Measurements from ENCODE around the gene CCNY. TPM values are rescaled to one million over a fixed set of nuclear protein-coding genes. Genes with fewer than 3 reads are reported as not detected.

The CCNY gene
- total and polyA plus RNA-seq, 2 donors (not counting 1 experiment from before 2014, with no cell fraction given), result 34.1 to 64.9 TPM

DNA sequence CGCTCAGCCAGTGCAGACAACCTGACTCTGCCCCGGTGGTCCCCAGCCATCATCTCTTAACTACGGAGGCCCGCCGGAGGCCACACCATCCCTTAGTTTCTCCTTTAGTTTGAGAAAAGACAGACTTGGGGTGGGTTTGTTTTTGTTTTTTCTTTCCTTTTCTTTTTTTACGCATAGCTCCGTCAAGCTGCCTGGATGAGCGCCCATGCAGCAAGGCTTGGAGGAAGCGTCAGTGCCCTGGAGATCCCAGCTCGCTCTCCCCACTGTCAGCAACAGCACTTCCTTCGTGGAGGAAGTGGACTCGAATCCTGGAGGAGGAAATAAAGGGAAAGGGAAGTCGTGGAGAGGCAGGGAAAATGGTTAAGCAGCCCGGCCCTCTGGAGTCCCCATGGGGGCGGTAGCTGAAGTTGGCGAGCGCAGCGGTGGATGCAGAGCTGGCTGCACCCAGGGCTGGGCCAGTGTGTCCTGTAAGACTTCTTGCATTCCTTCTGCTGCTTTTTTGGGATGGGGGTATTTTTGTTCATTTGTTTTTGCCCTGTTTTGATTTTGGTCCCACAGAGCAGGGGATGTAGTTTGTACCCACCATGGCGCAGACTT, 232.9 kb downstream of the CCNY start:
- intact Hi-C loops (cut with micrococcal nuclease), result no loop called here
- no peak overlapping the region for H3K4me2 ChIP-seq (replicated peaks; ENCODE audit: low read depth, low read length, poor library complexity, severe bottlenecking)
- H2AFZ ChIP-seq (ENCODE audit: insufficient read depth, low read depth, low read length, poor library complexity, severe bottlenecking), result no peak overlapping the region
- 65% methylated on average over 11 of the region's 19 CpGs for WGBS (ENCODE audit: insufficient coverage)
- H3K27ac Mint-ChIP-seq, result no peak overlapping the region
- H3K9me3 ChIP-seq (ENCODE audit: control extremely low read depth in 1 of 3, control insufficient read depth in 2 of 3, insufficient read depth in 1 of 3, low read length in 2 of 3), result no peaks in the 10 kb centered on the region
- no peak overlapping the region for H3K9ac ChIP-seq (ENCODE audit: low read length)
- no peak overlapping the region for H3K27ac ChIP-seq (ENCODE audit: low read length in 2 of 2)
- peaks cover 15% of the 10 kb centered on the region for H3K4me1 Mint-ChIP-seq
- H3K9me3 Mint-ChIP-seq (ENCODE audit: insufficient read depth), result no peaks in the 10 kb centered on the region
- H3K27me3 Mint-ChIP-seq, result no peaks in the 10 kb centered on the region
- H3K36me3 ChIP-seq (replicated peaks in 1 of 2; ENCODE audit: control extremely low read depth in 1 of 2, control insufficient read depth in 1 of 2, extremely low read depth in 1 of 2, insufficient read depth in 2 of 2, low read length in 1 of 2), result peaks cover 0 to 41% of the 10 kb centered on the region in 2 experiments
- peaks cover 10 to 11% of the 10 kb centered on the region in 2 donors for H3K4me1 ChIP-seq (ENCODE audit: control insufficient read depth in 2 of 2, insufficient read depth in 2 of 2, low read length in 2 of 2)
- POLR2A ChIA-PET, result no interaction called here
- CTCF ChIA-PET, result no interaction called here
- peaks cover 8% of the 10 kb centered on the region for H4K20me1 ChIP-seq (ENCODE audit: control insufficient read depth, insufficient read depth, low read length, poor library complexity, severe bottlenecking)
- ATAC-seq (ENCODE audit: low read depth) (no peak), DNase-seq (no peak)
- H3K4me3 ChIP-seq (ENCODE audit: control extremely low read depth in 1 of 5, extremely low read depth in 1 of 5, insufficient read depth in 1 of 5, low read depth in 2 of 5, low read length in 4 of 5), result no peak overlapping the region
- no peaks in the 10 kb centered on the region for H3K27me3 ChIP-seq (replicated peaks in 1 of 4; ENCODE audit: control extremely low read depth in 1 of 4, control insufficient read depth in 3 of 4, insufficient read depth in 4 of 4, low read length in 3 of 4)
- TF ChIP-seq EZH2 (IDR thresholded peaks at IDR 0.05; ENCODE audit: borderline replicate concordance, insufficient read depth, low read depth, low read length, poor library complexity, severe bottlenecking), result no peak
- no peak for TF ChIP-seq CTCF (IDR thresholded peaks at IDR 0.05)
- no peaks in the 10 kb centered on the region for H3K79me2 ChIP-seq (ENCODE audit: control insufficient read depth, insufficient read depth, low read length)
- no peak overlapping the region for H3K4me3 Mint-ChIP-seq

GRCh38 chr10:35569836-35570235, 233.5 kb downstream of the CCNY start:
- no peak overlapping the region for H3K4me3 Mint-ChIP-seq
- no peaks in the 10 kb centered on the region for H3K79me2 ChIP-seq (ENCODE audit: control insufficient read depth, insufficient read depth, low read length)
- H3K9me3 ChIP-seq (ENCODE audit: control extremely low read depth in 1 of 3, control insufficient read depth in 2 of 3, insufficient read depth in 1 of 3, low read length in 2 of 3), result no peaks in the 10 kb centered on the region
- no peak for ATAC-seq (ENCODE audit: low read depth)
- H3K4me1 ChIP-seq (ENCODE audit: control insufficient read depth in 2 of 2, insufficient read depth in 2 of 2, low read length in 2 of 2), result peaks cover 4 to 5% of the 10 kb centered on the region in 2 donors
- no peak for DNase-seq
- H3K27ac Mint-ChIP-seq, result no peak overlapping the region
- H3K4me2 ChIP-seq (replicated peaks; ENCODE audit: low read depth, low read length, poor library complexity, severe bottlenecking), result no peak overlapping the region
- no peak for TF ChIP-seq EZH2 (IDR thresholded peaks at IDR 0.05; ENCODE audit: borderline replicate concordance, insufficient read depth, low read depth, low read length, poor library complexity, severe bottlenecking)
- no peak for TF ChIP-seq CTCF (IDR thresholded peaks at IDR 0.05)
- intact Hi-C loops (cut with micrococcal nuclease), result no loop called here
- POLR2A ChIA-PET, result no interaction called here
- H4K20me1 ChIP-seq (ENCODE audit: control insufficient read depth, insufficient read depth, low read length, poor library complexity, severe bottlenecking), result peaks cover 7% of the 10 kb centered on the region
- H3K27me3 ChIP-seq (replicated peaks in 1 of 4; ENCODE audit: control extremely low read depth in 1 of 4, control insufficient read depth in 3 of 4, insufficient read depth in 4 of 4, low read length in 3 of 4), result no peaks in the 10 kb centered on the region
- H3K9ac ChIP-seq (ENCODE audit: low read length), result no peak overlapping the region
- H3K36me3 ChIP-seq (replicated peaks in 1 of 2; ENCODE audit: control extremely low read depth in 1 of 2, control insufficient read depth in 1 of 2, extremely low read depth in 1 of 2, insufficient read depth in 2 of 2, low read length in 1 of 2), result peaks cover 0 to 38% of the 10 kb centered on the region in 2 experiments
- no peak overlapping the region for H2AFZ ChIP-seq (ENCODE audit: insufficient read depth, low read depth, low read length, poor library complexity, severe bottlenecking)
- no peaks in the 10 kb centered on the region for H3K27me3 Mint-ChIP-seq
- peaks cover 8% of the 10 kb centered on the region for H3K4me1 Mint-ChIP-seq
- CTCF ChIA-PET, result no interaction called here
- no peaks in the 10 kb centered on the region for H3K9me3 Mint-ChIP-seq (ENCODE audit: insufficient read depth)
- WGBS (ENCODE audit: insufficient coverage), result 92% methylated on average over 3 of the region's 4 CpGs
- no peak overlapping the region for H3K4me3 ChIP-seq (ENCODE audit: control extremely low read depth in 1 of 5, extremely low read depth in 1 of 5, insufficient read depth in 1 of 5, low read depth in 2 of 5, low read length in 4 of 5)
- no peak overlapping the region for H3K27ac ChIP-seq (ENCODE audit: low read length in 2 of 2)
